ENCODE data around the gene ENTPD8. TPM values are rescaled to one million over a fixed set of nuclear protein-coding genes. Genes with fewer than 3 reads are reported as not detected.
"Not testable (repeated sequence)": the region's sequence is repeated elsewhere in the genome, so short reads cannot be mapped to it uniquely, and the experiment has no call there.

ENTPD8 gene
- total RNA-seq, 3 donors from 2014 or later = 36.7 to 127 (median 74.8) TPM

- intact Hi-C loops (cut with DNase I, micrococcal nuclease) = no loop called here
Measured at GRCh38 chr9:137410891-137411249, 30.3 kb downstream of the ENTPD8 start.

GRCh38 chr9:137410236-137410890, 30.8 kb downstream of the ENTPD8 start:
- ATAC-seq = not testable (repeated sequence)

More at GRCh38 chr9:137410891-137411249, 30.3 kb downstream of the ENTPD8 start:
- H3K4me3 ChIP-seq = no peak overlapping the region
- H3K36me3 ChIP-seq (ENCODE audit: low read depth) = no peaks in the 10 kb centered on the region
- H3K9me3 ChIP-seq = no peaks in the 10 kb centered on the region
- TF ChIP-seq CTCF (IDR thresholded peaks at IDR 0.05) = no peak
- peaks cover 46% of the 10 kb centered on the region for H3K4me1 ChIP-seq (ENCODE audit: low read depth)
- DNase-seq (peak in 1 of 3 donors; percentile 55), ATAC-seq (no peak)

GRCh38 chr9:137409515-137409914, 31.6 kb downstream of the ENTPD8 start:
- H3K36me3 ChIP-seq (ENCODE audit: low read depth) = no peaks in the 10 kb centered on the region
- no peaks in the 10 kb centered on the region for H3K9me3 ChIP-seq
- TF ChIP-seq CTCF (IDR thresholded peaks at IDR 0.05) = no peak
- no peak for ATAC-seq
- intact Hi-C loops (cut with DNase I, micrococcal nuclease) = loop anchor here in 1 of 2 donors (5.0 kb wide), 1 partner anchor 117 kb away; no protein-coding TSS in a partner anchor
- DNase-seq = no peak
- H3K4me3 ChIP-seq = no peak overlapping the region
- H3K4me1 ChIP-seq (ENCODE audit: low read depth) = peaks cover 46% of the 10 kb centered on the region

More at GRCh38 chr9:137410236-137410890, 30.8 kb downstream of the ENTPD8 start:
- H3K36me3 ChIP-seq (ENCODE audit: low read depth); H3K9me3 ChIP-seq; intact Hi-C loops (cut with DNase I, micrococcal nuclease); H3K4me3 ChIP-seq: not testable (repeated sequence)
- peaks cover 46% of the 10 kb centered on the region for H3K4me1 ChIP-seq (ENCODE audit: low read depth)
- peak in 1 of 3 donors; percentile 10 for DNase-seq

- Histone ChIP-seq H3K4me3 (no peak overlapping the region), H3K9me3 (no peaks in the 10 kb centered on the region), H3K36me3 (ENCODE audit: low read depth) (no peaks in the 10 kb centered on the region), H3K4me1 (ENCODE audit: low read depth) (peaks cover 40% of the 10 kb centered on the region)
- DNase-seq = no peak
- no peak for TF ChIP-seq CTCF (IDR thresholded peaks at IDR 0.05)
- intact Hi-C loops (cut with DNase I, micrococcal nuclease) = loop anchor here in 1 of 2 donors (5.0 kb wide), 1 partner anchor 117 kb away; no protein-coding TSS in a partner anchor
- no peak for ATAC-seq
Measured at GRCh38 chr9:137408651-137409405, 32.3 kb downstream of the ENTPD8 start.

- ATAC-seq = no peak
- H3K36me3 ChIP-seq (ENCODE audit: low read depth) = no peaks in the 10 kb centered on the region
- no peak for TF ChIP-seq CTCF (IDR thresholded peaks at IDR 0.05)
- no peaks in the 10 kb centered on the region for H3K9me3 ChIP-seq
- H3K4me3 ChIP-seq = no peak overlapping the region
- DNase-seq = peak in 1 of 3 donors; percentile 53
- peaks cover 33% of the 10 kb centered on the region for H3K4me1 ChIP-seq (ENCODE audit: low read depth)
- intact Hi-C loops (cut with DNase I, micrococcal nuclease) = loop anchor here in 1 of 2 donors (5.0 kb wide), 1 partner anchor 115 kb away; no protein-coding TSS in a partner anchor
Measured at GRCh38 chr9:137407590-137408300, 33.4 kb downstream of the ENTPD8 start.
